Right lobe of liver (tissue), 4 donors: ENCODE data around the gene SLC25A13.

Experiments
- POLR2A ChIP-seq: fragments of 450-650 bp; IDR thresholded peaks from one replicate; pipeline ENCODE4 v1.6.1; 2017; ENCODE audit warnings: antibody characterized with exemption, mild to moderate bottlenecking
- TF ChIP-seq, protein P1 (sequence below), 4 donors: fragments of 200-600 bp in 3 of 4; fragments of 450-650 bp in 1 of 4; IDR thresholded peaks; one replicate each; pipeline versions ENCODE4 v1.5.1 to v1.8.0; 2016 to 2022; ENCODE audit warnings: antibody characterized with exemption in 4 of 4, mild to moderate bottlenecking in 2 of 4
- donor health status: DM: no; HTN: no; CAD: no.
- donor health status: DM: no; HTN: no; CAD: no.
- donor health status: DM: no; HTN: yes; CAD: no.

DNA sequence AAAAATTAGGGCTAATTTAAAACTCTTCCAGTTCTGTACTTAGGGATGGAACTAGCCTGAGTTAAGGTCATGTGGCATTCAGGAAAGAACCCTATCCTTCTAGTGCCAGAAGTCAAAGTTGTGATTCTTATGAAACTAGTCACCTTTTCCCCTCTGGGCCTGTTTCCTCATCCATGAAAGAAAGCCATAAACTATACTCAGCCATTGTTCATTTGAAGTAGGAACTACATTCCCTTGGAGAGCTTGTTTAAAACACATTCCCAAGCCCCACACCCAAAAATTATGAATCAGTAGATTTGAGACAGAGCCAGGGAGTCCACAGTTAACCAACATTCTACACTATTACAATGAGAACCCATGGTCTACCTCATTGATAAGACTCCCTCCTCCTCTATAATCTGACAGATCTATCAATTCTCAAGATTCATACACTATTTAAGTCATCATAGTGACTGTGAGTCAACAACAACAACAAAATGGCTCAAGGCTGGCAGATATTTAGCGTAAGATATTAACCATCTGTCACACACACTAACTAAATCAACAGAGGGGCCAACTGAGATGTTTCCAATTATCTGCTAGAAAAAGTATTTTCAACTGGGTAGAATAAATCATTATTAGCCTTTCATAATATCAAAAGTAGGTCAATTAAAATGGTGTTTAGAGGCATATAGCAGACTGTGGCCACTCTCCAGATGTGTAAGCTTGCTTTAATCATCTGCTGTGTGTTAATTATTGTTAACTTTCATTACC lies 102.3 kb downstream of the SLC25A13 start:
- TF ChIP-seq, protein P1, sequence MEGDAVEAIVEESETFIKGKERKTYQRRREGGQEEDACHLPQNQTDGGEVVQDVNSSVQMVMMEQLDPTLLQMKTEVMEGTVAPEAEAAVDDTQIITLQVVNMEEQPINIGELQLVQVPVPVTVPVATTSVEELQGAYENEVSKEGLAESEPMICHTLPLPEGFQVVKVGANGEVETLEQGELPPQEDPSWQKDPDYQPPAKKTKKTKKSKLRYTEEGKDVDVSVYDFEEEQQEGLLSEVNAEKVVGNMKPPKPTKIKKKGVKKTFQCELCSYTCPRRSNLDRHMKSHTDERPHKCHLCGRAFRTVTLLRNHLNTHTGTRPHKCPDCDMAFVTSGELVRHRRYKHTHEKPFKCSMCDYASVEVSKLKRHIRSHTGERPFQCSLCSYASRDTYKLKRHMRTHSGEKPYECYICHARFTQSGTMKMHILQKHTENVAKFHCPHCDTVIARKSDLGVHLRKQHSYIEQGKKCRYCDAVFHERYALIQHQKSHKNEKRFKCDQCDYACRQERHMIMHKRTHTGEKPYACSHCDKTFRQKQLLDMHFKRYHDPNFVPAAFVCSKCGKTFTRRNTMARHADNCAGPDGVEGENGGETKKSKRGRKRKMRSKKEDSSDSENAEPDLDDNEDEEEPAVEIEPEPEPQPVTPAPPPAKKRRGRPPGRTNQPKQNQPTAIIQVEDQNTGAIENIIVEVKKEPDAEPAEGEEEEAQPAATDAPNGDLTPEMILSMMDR (IDR thresholded peaks at IDR 0.05), result no peak
- no peak for TF ChIP-seq POLR2A
